MM.1S (cell line): ENCODE measurements around the gene CBLIF.

ENCODE experiments used
- CTCF ChIP-seq: fragments of 300-600 bp; sonication (generic); IDR thresholded peaks from 2 replicates; pipeline ENCODE4 v1.5.1; 2016; ENCODE audit warnings: antibody characterized with exemption, low read length, mixed read lengths
- EZH2 ChIP-seq: fragments of 300-600 bp; sonication (generic); optimal IDR thresholded peaks from 2 replicates; pipeline ENCODE3; 2017; ENCODE audit warnings: low read depth, mild to moderate bottlenecking, antibody characterized with exemption, low read length, mixed read lengths
- EZH2phosphoT487 ChIP-seq: fragments of 300-600 bp; sonication (generic); IDR thresholded peaks from 2 replicates; pipeline ENCODE4 v1.6.1; 2018; ENCODE audit warnings: antibody characterized with exemption, low read length

- TF ChIP-seq CTCF: no peak
- TF ChIP-seq EZH2phosphoT487: no peak
- TF ChIP-seq EZH2: no peak
Observed at GRCh38 chr11:59807047-59807610, 38.2 kb downstream of the CBLIF start.
